OCI-M2 (cell line): ENCODE measurements around the gene MAML1.

ENCODE experiments used
- DNase-seq: peaks from one replicate; lab custom pipeline; 2025; ENCODE audit not compliant: unreplicated experiment; lab: John Stamatoyannopoulos, UW

MAML1 gene

DNA sequence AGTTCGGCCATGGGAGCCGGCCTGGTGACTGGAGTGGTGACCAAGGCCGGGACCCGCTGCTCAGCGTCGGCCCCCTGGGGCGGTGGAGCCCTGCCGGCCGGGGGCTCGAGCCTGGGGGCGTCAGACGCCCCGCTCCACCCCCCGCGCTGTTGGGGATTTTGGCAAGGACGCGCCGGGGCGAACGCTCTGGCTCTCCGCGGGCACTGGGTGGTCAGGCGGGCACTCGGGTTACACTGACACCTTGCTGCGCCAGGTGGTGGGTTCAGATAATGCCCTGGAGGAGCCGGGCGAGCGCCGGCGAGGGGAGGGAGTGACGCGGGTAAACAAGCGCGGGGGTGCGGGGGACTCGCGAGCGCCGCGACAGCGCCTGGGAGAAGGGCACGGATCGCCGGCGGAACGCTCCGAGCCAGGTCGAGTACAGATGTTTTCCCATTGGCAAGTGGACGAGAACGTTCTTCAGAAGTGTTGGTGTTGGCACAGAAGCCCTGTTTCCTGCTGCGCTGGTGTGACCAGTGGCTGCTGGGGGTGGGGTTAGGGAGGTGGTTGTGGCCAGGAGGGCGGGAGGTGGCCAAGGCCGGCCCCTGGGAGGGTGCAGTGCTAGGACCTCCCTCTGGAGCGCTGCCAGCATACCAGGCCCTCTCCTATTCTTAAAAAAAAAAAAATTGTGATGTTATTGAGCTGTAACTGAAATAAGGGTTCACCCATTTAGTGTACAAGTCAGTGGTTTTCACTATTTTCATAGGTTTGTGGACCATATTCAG is 88.9 kb downstream of the MAML1 start:
- DNase-seq, result peak; percentile 19

DNA sequence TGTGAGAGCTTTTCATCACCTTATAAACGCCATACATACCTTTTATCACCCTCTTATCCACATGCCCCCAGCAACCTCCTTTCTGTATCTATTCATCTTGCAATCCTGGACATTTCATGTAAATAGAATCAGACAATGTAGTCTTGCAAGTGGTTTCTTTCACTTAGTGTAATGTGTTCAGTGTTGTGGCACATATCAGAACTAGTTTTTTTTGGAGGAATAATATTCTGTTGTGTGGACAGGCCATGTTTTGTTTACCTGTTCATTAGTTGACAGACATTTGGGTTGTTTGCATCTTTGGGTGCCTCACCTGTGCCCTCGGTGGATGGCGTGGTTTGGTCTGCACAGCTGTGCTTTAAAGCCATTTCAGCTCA is 89.4 kb downstream of the MAML1 start:
- no peak for DNase-seq

DNA sequence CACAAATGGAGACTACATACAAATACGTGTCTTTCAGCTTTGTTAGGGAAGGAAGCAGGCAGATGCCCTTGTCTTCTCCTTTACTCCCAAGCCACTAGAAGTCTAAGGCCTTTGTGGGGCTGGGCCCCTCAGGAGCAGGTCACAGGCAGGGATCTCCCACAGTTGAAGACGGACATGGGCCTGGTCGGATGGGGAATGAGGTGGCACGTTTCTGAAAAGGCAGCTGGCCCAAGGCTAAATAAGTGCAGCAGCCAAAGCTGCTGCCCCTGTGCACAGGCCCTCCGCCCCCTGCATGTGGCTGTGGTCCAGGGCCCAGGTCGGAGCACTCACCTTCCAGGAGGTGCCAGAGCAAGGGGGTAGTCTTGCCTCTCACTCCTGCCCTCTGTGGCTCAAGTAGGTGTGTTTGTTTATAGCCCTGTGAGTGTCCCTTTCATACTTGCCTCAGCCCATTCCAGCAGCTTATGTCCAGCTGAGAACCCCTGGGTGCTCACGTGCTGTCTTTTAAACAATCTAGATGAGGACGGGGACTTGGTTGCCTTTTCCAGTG is 89.9 kb downstream of the MAML1 start:
- DNase-seq, result no peak

DNA sequence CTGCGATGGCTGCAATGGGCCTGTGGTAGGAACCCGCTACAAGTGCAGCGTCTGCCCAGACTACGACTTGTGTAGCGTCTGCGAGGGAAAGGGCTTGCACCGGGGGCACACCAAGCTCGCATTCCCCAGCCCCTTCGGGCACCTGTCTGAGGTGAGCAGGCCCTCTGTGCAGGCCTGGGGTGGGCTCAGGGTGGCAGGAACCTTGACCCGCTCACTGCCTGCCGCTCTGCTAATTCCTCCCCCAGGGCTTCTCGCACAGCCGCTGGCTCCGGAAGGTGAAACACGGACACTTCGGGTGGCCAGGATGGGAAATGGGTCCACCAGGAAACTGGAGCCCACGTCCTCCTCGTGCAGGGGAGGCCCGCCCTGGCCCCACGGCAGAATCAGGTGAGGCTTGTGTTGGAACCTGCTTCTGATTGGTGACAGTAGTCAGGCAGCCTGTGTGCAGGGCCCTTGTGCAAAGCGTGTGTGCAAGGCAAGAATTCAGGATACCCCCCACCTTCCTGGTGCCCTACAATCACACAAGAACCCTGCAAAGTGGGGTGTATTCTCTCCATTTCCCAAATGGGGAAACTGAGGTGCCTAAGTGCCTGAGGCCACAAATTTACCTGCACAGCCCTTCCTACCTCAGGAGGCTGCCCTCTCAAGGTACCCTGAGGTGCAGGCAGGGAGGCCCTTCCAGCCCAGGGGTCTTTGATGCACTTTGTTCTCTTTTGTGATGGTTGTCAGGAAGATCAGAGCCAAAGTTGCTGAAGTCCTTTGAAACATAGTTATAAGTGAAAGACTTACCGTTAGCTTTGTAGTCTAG is 91.5 kb downstream of the MAML1 start:
- no peak for DNase-seq

DNA sequence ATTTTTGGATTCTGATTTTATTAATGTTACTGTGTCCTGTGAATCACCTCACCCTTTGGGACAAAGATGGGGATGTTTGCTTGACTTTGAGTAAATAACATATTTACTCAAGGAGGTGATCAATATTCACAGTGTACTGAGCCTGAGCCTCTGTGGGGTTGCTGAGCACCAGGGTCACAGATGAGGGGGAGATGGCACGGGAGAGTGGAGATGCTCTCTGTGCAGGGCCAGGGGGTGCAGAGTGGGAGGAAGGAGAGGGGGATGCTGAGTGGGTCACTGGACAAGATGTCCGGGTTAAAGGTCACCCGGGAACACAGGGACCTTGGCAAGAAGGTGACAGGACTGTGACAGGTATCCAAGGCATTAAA is 92.1 kb downstream of the MAML1 start:
- DNase-seq, result no peak

DNA sequence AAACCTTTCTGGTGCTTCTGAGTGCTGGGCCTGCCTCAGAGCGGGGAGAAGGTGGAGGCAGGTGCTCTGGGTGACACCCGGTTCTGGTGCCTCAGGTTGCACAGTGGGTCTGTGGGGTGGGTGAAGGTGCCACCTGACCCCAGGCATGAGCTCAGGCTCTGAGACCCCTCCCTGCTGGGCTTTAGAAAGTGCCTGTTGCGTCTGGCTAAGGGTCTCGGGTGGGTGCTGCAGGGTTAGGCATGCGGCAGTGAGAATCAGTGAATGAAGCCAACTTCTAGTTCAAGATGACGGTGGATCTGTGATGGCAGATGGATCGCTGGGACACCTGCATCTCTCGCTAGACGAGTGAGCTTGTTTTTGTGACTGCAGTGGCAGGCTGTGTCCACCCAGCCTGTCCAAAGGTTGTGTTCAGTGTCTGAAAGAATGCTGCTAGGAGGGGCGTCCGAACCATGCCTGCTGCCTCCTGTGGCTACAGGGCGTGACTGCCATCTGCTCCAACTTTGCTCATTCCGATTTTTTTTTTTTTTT is 93.1 kb downstream of the MAML1 start:
- no peak for DNase-seq
